22Rv1 (cell line): Measurements from ENCODE around the gene ZNF92.
"Not testable (repeated sequence)": the region's sequence is repeated elsewhere in the genome, so short reads cannot be mapped to it uniquely, and the experiment has no call there.

ENCODE experiments used
- CTCF ChIP-seq: fragments of 450-650 bp; IDR thresholded peaks from 2 replicates; pipeline ENCODE4 v1.5.1; 2017; ENCODE audit warnings: mild to moderate bottlenecking
- ZFX ChIP-seq: fragments of 450-650 bp; IDR thresholded peaks from 2 replicates; pipeline ENCODE4 v1.6.1; 2017; ENCODE audit warnings: antibody characterized with exemption, borderline replicate concordance

- not testable (repeated sequence) for TF ChIP-seq CTCF, ZFX
Measured at GRCh38 chr7:65406706-65407105, 33.1 kb downstream of the ZNF92 start.
